ENCODE results near the gene FGGY.
"Not testable (repeated sequence)": the region's sequence is repeated elsewhere in the genome, so short reads cannot be mapped to it uniquely, and the experiment has no call there.

FGGY gene

DNA sequence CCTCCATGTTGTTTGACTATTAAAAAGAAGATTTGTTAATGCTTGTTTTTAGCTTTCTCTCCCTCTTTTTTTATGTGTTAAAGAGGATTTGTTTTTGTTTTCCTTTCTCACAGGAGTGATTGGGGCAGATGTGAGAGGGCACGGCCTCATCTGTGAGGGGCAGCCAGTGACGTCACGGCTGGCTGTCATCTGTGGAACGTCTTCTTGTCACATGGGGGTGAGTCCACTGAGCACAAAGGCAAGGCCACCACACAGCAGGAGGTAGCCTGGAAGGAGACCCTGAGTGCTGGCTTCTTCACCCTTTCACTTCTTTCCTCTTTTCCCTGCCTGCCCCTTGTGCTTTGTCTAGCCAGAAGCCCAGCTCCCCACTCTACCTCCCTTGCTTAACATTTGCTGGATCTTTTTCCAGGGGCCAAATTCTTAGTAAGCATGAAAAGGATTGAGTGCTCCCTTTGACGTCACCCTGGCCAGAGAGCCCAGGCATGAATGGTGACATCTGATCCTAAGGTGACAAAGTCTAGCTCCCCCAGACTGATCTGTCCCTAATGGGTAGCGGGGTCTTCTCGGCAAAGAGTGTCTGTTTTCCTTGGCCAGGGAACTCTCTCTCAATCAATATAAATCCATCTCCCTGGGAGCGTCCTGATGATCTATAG is 257.2 kb downstream of the FGGY start:
- TF ChIP-seq, protein P1, sequence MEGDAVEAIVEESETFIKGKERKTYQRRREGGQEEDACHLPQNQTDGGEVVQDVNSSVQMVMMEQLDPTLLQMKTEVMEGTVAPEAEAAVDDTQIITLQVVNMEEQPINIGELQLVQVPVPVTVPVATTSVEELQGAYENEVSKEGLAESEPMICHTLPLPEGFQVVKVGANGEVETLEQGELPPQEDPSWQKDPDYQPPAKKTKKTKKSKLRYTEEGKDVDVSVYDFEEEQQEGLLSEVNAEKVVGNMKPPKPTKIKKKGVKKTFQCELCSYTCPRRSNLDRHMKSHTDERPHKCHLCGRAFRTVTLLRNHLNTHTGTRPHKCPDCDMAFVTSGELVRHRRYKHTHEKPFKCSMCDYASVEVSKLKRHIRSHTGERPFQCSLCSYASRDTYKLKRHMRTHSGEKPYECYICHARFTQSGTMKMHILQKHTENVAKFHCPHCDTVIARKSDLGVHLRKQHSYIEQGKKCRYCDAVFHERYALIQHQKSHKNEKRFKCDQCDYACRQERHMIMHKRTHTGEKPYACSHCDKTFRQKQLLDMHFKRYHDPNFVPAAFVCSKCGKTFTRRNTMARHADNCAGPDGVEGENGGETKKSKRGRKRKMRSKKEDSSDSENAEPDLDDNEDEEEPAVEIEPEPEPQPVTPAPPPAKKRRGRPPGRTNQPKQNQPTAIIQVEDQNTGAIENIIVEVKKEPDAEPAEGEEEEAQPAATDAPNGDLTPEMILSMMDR (IDR thresholded peaks at IDR 0.05; ENCODE audit: low read depth, low read length), result no peak
- Histone ChIP-seq H3K27me3 (ENCODE audit: insufficient read depth, low read depth, severe bottlenecking) (no peaks in the 10 kb centered on the region), H3K27ac (no peak overlapping the region), H3K4me3 (ENCODE audit: low read depth, low read length) (no peak overlapping the region), H3K36me3 (no peaks in the 10 kb centered on the region), H3K9me3 (ENCODE audit: severe bottlenecking) (peaks cover 9% of the 10 kb centered on the region)
- DNase-seq, result no peak

DNA sequence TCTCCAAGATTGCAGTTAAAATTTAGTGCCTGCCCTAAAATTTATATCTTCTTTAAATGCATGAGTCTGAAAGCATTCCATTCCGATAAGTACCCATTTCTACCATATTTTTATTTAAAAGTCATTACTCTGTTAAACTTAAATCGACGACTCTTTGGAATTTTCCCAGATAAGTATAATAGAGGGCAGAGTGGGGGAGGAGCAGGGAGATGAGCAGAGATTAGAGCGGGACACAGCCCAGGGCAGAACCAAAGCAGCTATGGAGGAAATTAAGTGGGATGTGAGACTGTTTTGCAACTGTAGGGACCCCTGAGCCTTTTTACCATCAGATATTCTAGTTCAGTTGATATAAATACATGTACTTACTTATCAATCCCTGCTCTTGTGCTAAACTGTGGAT is 257.9 kb downstream of the FGGY start:
- no peaks in the 10 kb centered on the region for H3K27me3 ChIP-seq (ENCODE audit: insufficient read depth, low read depth, severe bottlenecking)
- H3K36me3 ChIP-seq, result no peaks in the 10 kb centered on the region
- H3K27ac ChIP-seq, result no peak overlapping the region
- no peak for DNase-seq
- TF ChIP-seq, protein P1 (IDR thresholded peaks at IDR 0.05; ENCODE audit: low read depth, low read length), result no peak
- H3K9me3 ChIP-seq (ENCODE audit: severe bottlenecking), result peaks cover 9% of the 10 kb centered on the region
- H3K4me3 ChIP-seq (ENCODE audit: low read depth, low read length), result no peak overlapping the region

DNA sequence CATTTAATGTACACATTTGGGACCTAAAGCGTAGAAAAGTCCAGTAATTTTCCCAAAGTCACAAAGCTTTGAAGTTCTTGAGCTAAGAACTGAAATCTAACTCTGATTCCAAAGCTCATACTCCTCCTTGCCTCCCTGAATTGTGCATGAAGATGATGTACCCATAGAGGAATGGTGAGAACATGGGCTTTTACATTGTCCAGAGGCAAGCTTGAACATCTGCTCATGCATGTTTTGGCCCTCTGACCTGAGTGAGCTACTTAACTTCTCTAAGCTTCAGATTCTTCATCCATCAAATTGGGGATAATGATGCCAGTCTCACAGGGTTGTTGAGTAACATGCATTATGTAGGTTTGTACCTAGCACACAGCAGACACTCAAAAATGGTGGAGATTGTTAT is 259.5 kb downstream of the FGGY start:
- DNase-seq, result no peak
- H3K36me3 ChIP-seq, result no peaks in the 10 kb centered on the region
- H3K9me3 ChIP-seq (ENCODE audit: severe bottlenecking), result peaks cover 9% of the 10 kb centered on the region
- no peak overlapping the region for H3K27ac ChIP-seq
- no peak overlapping the region for H3K4me3 ChIP-seq (ENCODE audit: low read depth, low read length)
- TF ChIP-seq, protein P1 (IDR thresholded peaks at IDR 0.05; ENCODE audit: low read depth, low read length), result no peak
- H3K27me3 ChIP-seq (ENCODE audit: insufficient read depth, low read depth, severe bottlenecking), result no peaks in the 10 kb centered on the region

DNA sequence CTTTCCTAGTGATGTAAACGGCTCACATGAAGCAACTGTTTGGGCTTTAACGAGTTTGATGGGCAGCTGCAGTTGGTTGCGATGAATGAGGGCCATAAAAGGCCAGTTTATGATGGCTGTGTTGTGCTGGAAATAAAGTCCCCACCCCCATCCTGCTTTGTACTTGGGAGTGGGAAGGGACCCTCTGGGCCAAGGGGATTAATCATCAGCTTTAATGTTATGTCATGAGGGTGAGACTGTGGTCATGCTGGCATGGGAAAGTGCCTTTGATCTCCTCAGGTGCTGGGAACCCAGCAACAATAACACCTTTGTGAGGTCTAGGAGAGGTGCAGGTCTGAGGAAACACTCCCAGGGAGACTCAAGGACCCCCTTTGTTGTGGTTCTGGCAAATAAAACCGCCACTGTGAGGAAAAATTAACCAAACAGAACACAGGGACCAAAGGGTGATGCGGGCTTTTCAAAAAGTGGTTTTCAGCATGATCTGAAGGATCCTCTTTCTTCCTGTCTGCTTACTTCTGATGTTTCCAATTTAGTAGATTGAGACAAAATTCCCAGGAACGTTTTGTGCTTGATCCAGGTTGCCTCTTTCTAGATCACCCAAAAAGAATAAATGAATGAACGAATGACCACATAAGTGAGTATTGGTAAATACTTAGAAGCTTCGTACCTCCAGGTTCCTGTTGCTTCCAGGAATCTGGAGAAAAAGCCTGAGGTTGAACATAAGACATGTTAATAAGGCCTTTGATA is 260.1 kb downstream of the FGGY start:
- H3K9me3 ChIP-seq (ENCODE audit: severe bottlenecking), result peaks cover 9% of the 10 kb centered on the region
- no peak for DNase-seq
- TF ChIP-seq, protein P1 (IDR thresholded peaks at IDR 0.05; ENCODE audit: low read depth, low read length), result no peak
- H3K27me3 ChIP-seq (ENCODE audit: insufficient read depth, low read depth, severe bottlenecking), result no peaks in the 10 kb centered on the region
- no peak overlapping the region for H3K27ac ChIP-seq
- H3K36me3 ChIP-seq, result no peaks in the 10 kb centered on the region
- H3K4me3 ChIP-seq (ENCODE audit: low read depth, low read length), result no peak overlapping the region

DNA sequence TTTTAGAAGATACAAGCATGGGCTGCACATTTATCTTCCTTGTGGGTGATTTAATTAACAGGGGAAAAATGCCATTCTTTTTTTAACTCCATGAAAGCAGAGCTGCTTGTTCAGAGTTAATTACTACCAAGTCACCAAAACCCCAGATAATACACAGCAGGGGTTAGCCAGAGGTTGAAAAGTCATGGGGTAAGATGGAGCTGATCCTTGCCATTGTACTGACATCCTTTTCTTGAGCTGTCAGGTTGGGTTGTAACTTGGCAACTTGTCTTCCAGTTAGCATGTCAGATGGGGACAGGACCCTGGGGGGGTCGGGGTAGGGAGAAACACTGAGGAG is 260.6 kb downstream of the FGGY start:
- Histone ChIP-seq H3K36me3 (no peaks in the 10 kb centered on the region), H3K9me3 (ENCODE audit: severe bottlenecking) (peaks cover 9% of the 10 kb centered on the region), H3K4me3 (ENCODE audit: low read depth, low read length) (no peak overlapping the region), H3K27me3 (ENCODE audit: insufficient read depth, low read depth, severe bottlenecking) (no peaks in the 10 kb centered on the region), H3K27ac (no peak overlapping the region)
- no peak for DNase-seq
- TF ChIP-seq, protein P1 (IDR thresholded peaks at IDR 0.05; ENCODE audit: low read depth, low read length), result no peak

DNA sequence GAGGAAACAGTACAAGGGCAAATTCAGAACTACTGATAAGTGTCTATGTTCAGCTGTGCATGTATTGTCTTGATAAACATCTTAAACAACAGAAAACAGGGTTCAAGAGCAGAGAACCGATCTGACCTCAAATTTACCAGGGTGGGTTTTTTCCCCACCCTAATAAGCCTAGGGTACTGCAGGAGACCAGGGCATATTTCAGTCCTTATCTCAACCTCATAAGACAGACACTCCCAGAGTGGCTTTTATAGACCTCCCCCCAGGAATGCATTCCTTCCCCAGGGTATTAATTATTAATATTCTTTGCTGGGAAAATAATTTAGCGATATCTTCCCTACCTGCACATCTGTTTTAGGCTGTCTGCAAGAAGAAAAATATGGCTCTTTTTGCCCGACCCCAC is 261.7 kb downstream of the FGGY start:
- not testable (repeated sequence) for H3K4me3 ChIP-seq (ENCODE audit: low read depth, low read length); H3K9me3 ChIP-seq (ENCODE audit: severe bottlenecking); H3K36me3 ChIP-seq; H3K27me3 ChIP-seq (ENCODE audit: insufficient read depth, low read depth, severe bottlenecking); DNase-seq; H3K27ac ChIP-seq
